Cardiac fibroblast (primary cell): ENCODE data around the gene MFAP2.
"Not testable (repeated sequence)": the region's sequence is repeated elsewhere in the genome, so short reads cannot be mapped to it uniquely, and the experiment has no call there.

Source experiments
- DNase-seq, 2 donors: peaks; one replicate each; pipeline versions ENCODE4 v3.0.0 to v3.0.0-alpha.2; 2010; ENCODE audit warnings: low read depth in 2 of 2
- H3K4me3 ChIP-seq, 2 donors: replicated peaks in 1 of 2; 1 replicate in 1 of 2; 2 replicates in 1 of 2; pipeline ENCODE4 v1.5.1; 2011; ENCODE audit warnings: low read depth in 2 of 2, low read length in 2 of 2, mild to moderate bottlenecking in 2 of 2, moderate library complexity in 1 of 2
- CTCF ChIP-seq: IDR thresholded peaks from one replicate; pipeline ENCODE4 v1.5.1; 2011; ENCODE audit warnings: low read depth, mild to moderate bottlenecking, low read length, inconsistent platforms

The MFAP2 gene

GRCh38 chr1:16938351-16939321 is 41.8 kb downstream of the MFAP2 start:
- no peak overlapping the region for H3K4me3 ChIP-seq
- TF ChIP-seq CTCF: no peak
- DNase-seq: no peak

DNA sequence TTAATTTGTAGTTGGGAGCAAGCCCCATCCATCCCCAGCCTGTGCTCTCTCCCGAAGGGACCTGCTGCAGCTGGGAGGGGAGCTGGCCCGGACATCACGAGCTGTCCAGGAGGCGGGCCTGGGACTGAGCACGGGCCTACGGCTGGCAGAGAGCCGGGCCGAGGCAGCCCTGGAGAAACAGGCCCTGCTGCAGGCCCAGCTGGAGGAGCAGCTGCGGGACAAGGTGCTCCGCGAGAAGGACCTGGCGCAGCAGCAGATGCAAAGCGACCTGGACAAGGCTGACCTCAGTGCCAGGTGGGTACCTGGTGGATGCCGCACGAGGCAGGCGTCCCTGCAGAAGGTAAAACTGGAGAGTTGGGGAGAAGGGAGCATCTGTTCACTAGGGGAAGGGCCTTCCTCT is 43.8 kb downstream of the MFAP2 start:
- H3K4me3 ChIP-seq, DNase-seq: not testable (repeated sequence)

- H3K4me3 ChIP-seq, DNase-seq: not testable (repeated sequence)
These were observed 46.5 kb downstream of the MFAP2 start for GRCh38 chr1:16933945-16934344.

GRCh38 chr1:16931206-16931934 is 49.0 kb downstream of the MFAP2 start:
- not testable (repeated sequence) for H3K4me3 ChIP-seq
- DNase-seq: peak in 1 of 2 donors; percentile 36

- not testable (repeated sequence) for H3K4me3 ChIP-seq, DNase-seq
These were observed 51.0 kb downstream of the MFAP2 start for GRCh38 chr1:16929146-16930041.

DNA sequence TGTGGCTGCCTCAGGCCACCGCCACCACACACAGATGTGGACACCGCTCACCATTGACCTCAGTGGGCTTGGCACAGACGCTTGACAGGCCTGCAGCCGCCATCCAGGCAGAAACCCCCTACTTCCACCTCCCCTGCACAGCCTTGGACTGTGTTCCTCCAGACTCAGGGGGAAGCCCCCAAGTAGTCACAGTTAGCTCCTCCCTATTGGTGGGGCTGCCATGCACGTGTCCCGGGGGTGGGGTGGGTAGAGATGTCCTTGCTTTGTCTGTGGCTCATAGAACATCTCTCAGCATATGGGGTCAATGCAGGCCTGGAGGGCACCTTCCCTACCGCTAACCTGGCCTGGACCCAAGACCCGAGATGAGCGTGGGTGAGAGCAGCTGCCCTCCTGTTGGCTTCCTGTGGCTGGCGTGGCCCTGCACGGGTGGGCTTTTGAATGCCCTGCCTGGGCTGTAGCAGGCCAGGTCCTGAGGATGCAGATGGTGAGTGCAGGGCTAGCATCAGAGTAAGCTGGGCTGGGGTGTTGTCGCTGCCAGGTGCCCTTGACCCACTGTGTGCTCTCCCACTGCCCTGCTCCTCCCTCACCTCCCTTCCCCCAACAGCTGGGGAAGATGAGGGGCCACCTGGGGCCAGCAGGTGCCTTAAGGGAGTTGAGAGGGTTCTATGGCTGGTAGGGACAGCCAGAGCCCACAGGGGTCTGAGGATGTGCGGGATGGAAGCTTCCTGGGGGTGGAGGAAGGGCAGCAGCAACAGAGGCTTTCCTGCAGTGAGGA is 52.5 kb downstream of the MFAP2 start:
- no peak for DNase-seq
- TF ChIP-seq CTCF: no peak

DNA sequence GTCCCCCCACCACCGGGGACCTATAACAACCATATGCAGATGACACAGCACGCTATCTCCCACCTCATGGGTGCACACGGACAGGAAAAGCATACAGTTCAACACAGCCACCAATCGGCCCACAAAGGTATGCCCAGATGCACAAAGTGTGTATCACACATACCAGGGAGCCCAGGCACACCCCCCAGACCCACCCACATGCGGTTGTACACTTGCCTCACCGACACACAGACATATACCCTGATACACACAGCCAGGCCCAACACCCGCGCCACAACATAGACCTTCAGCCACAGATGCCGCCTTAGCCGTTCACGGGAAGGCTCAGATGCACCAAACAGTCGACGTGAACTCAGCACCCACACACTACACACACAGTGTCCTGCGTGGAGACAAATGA is 53.2 kb downstream of the MFAP2 start:
- no peak for TF ChIP-seq CTCF
- no peak overlapping the region for H3K4me3 ChIP-seq
- no peak for DNase-seq

More for the DNA sequence above, 52.5 kb downstream of the MFAP2 start:
- H3K4me3 ChIP-seq: no peak overlapping the region

DNA sequence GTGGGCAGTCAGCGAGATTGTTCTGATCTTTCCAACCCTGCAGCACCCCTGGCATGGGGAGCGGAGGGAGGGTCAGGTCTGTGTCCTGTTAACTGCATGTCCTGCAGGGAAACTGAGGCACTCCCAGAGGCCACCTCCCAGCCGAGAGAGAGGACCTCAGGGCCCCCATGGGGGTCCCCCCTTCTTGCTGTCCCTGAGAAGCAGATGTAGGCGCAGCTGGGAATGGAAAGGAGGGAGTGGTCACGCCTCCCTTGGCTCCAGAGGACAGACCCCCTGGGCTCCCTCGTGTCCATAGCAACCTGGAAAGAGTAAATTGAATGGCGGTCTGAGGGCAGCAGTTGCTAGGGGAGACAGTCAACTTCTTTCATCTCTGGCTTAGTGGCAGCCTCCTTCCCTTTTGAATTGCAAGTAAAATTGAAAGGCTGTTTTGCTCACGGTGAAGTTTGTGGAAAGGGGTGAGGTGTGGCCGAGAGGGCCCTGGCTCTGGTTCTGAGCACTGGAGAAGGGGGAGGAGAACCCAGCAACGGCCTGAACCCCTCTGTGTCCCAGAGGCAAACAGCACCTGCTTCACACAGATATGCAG is 53.8 kb downstream of the MFAP2 start:
- no peak overlapping the region for H3K4me3 ChIP-seq
- no peak for TF ChIP-seq CTCF
- DNase-seq: no peak
